ENCODE measurements around the gene TRANK1.

TRANK1 gene

GRCh38 chr3:36868614-36869436 lies 76.0 kb downstream of the TRANK1 start:
- TF ChIP-seq ARNTL (CRISPR knock-in tag; IDR thresholded peaks at IDR 0.05; ENCODE audit: borderline replicate concordance, low read depth) (no peak), PATZ1 (CRISPR knock-in tag; IDR thresholded peaks at IDR 0.05; ENCODE audit: borderline replicate concordance) (no peak), ZFP30 (CRISPR knock-in tag; IDR thresholded peaks at IDR 0.05) (no peak), ESRRG (CRISPR knock-in tag; IDR thresholded peaks at IDR 0.05) (no peak), TSHZ2 (CRISPR knock-in tag; IDR thresholded peaks at IDR 0.05) (no peak), GLIS3 (CRISPR knock-in tag; IDR thresholded peaks at IDR 0.05) (no peak), RARB (CRISPR knock-in tag; IDR thresholded peaks at IDR 0.05) (no peak), TOX (CRISPR knock-in tag; IDR thresholded peaks at IDR 0.05; ENCODE audit: borderline replicate concordance) (no peak), POU6F1 (CRISPR knock-in tag; IDR thresholded peaks at IDR 0.05; ENCODE audit: borderline replicate concordance, low read depth) (no peak), TCF4 (CRISPR knock-in tag; IDR thresholded peaks at IDR 0.05; ENCODE audit: borderline replicate concordance) (no peak), ZFP3 (CRISPR knock-in tag; IDR thresholded peaks at IDR 0.05) (no peak), BACH2 (CRISPR knock-in tag; IDR thresholded peaks at IDR 0.05; ENCODE audit: borderline replicate concordance) (no peak), CSDC2 (CRISPR knock-in tag; IDR thresholded peaks at IDR 0.05) (no peak), OSR1 (CRISPR knock-in tag; IDR thresholded peaks at IDR 0.05) (no peak)
- ATAC-seq, result peak; percentile 98

- ATAC-seq, result no peak
- TF ChIP-seq ZC3H10 (CRISPR knock-in tag; IDR thresholded peaks at IDR 0.05) (no peak), TOX (CRISPR knock-in tag; IDR thresholded peaks at IDR 0.05; ENCODE audit: borderline replicate concordance) (no peak), POU6F1 (CRISPR knock-in tag; IDR thresholded peaks at IDR 0.05; ENCODE audit: borderline replicate concordance, low read depth) (no peak), ZFP30 (CRISPR knock-in tag; IDR thresholded peaks at IDR 0.05) (no peak), ZNF70 (CRISPR knock-in tag; IDR thresholded peaks at IDR 0.05) (no peak), PATZ1 (CRISPR knock-in tag; IDR thresholded peaks at IDR 0.05; ENCODE audit: borderline replicate concordance) (no peak), RARB (CRISPR knock-in tag; IDR thresholded peaks at IDR 0.05) (no peak), BACH2 (CRISPR knock-in tag; IDR thresholded peaks at IDR 0.05; ENCODE audit: borderline replicate concordance) (no peak)
These were observed 77.0 kb downstream of the TRANK1 start for GRCh38 chr3:36867810-36868209.

- no peak for ATAC-seq
- no peak for TF ChIP-seq ISL1 (CRISPR knock-in tag; IDR thresholded peaks at IDR 0.05)
- TF ChIP-seq OSR1 (CRISPR knock-in tag; IDR thresholded peaks at IDR 0.05), result no peak
- TF ChIP-seq TSHZ2 (CRISPR knock-in tag; IDR thresholded peaks at IDR 0.05), result no peak
- TF ChIP-seq CSDC2 (CRISPR knock-in tag; IDR thresholded peaks at IDR 0.05), result no peak
- TF ChIP-seq TCF4 (CRISPR knock-in tag; IDR thresholded peaks at IDR 0.05; ENCODE audit: borderline replicate concordance), result no peak
- no peak for TF ChIP-seq ZFP3 (CRISPR knock-in tag; IDR thresholded peaks at IDR 0.05)
- TF ChIP-seq ZNF565 (CRISPR knock-in tag; conservative IDR thresholded peaks at IDR 0.05; ENCODE audit: low read depth), result no peak
- no peak for TF ChIP-seq ARNTL (CRISPR knock-in tag; IDR thresholded peaks at IDR 0.05; ENCODE audit: borderline replicate concordance, low read depth)
These were observed 78.5 kb downstream of the TRANK1 start for GRCh38 chr3:36866368-36866767.

Data from SK-N-SH treated with all-trans-retinoic acid at 6 μM for 48 hours (cell line).